K562 (cell line): ENCODE measurements around the gene UBN2. TPM values are rescaled to one million over a fixed set of nuclear protein-coding genes. Genes with fewer than 3 reads are reported as not detected.
A peak's percentile ranks its signal among the peaks of the same experiment; 100 is the strongest.

ENCODE experiments used
- CCNT2 ChIP-seq: IDR thresholded peaks from 2 replicates; pipeline ENCODE4 v1.6.1; 2011; ENCODE audit warnings: borderline replicate concordance, low read depth, mild to moderate bottlenecking, moderate library complexity, mixed read lengths, low read length; ENCODE audit not compliant: insufficient read length; ENCODE audit errors: extremely low read depth
- CXXC5 ChIP-seq: fragments of 250-450 bp; sonication (Bioruptor Pico); IDR thresholded peaks from 2 replicates; pipeline ENCODE4 v1.8.0; 2022; ENCODE audit warnings: inconsistent platforms, mild to moderate bottlenecking, moderate library complexity
- FOSL1 ChIP-seq: fragments of 200-800 bp; sonication (Bioruptor generic); conservative IDR thresholded peaks from 2 replicates; pipeline ENCODE4 v1.6.1; 2016; ENCODE audit warnings: missing genetic modification characterization, missing compliant biosample characterization
- MLLT1 ChIP-seq, 2 experiments: fragments of 450-650 bp; IDR thresholded peaks; 2 replicates each; pipeline ENCODE4 v1.6.1; 2016
- PHF8 ChIP-seq: fragments of 200-600 bp; sonication (generic); IDR thresholded peaks from 2 replicates; pipeline ENCODE4 v1.6.1; 2012; ENCODE audit warnings: mixed run types, mild to moderate bottlenecking, inconsistent platforms, low read length, moderate library complexity, borderline replicate concordance
- RB1 ChIP-seq: fragments of 450-650 bp; IDR thresholded peaks from 2 replicates; pipeline ENCODE4 v1.6.1; 2017; ENCODE audit warnings: low read depth, mild to moderate bottlenecking
- polyA plus RNA-seq, 8 experiments: library from polyadenylated mRNA; depleted of rRNA in 4 of 8; stranded (reverse) in 5 of 8; unstranded in 3 of 8; fragments of >200 nt; fragmentation: Nextera tagmentation in 2 of 8; fragmentation: Illumina TruSeq in 1 of 8; extraction: Ambion mirVana in 2 of 8; extraction: Trizol in 1 of 8; gene quantifications; 2 replicates each; pipeline versions ENCODE4 v1.2.1 to v1.2.3, GENCODE V29; 2011 to 2014; ENCODE audit warnings: inconsistent platforms in 1 of 8, missing spikeins in 1 of 8
- total RNA-seq, 7 experiments: library from RNA; depleted of rRNA in 6 of 7; stranded (reverse); fragments of >200 nt in 6 of 7; fragmentation: Illumina TruSeq in 2 of 7; extraction: Trizol in 2 of 7; gene quantifications; 2 replicates each; pipeline versions ENCODE4 v1.2.1 to v1.2.3, GENCODE V29; 2011 to 2021; ENCODE audit warnings: low replicate concordance in 1 of 7
- TF ChIP-seq, protein P1 (sequence below), 2 experiments: fragments of 450-650 bp in 1 of 2; sonication (generic) in 1 of 2; formaldehyde crosslinking in 1 of 2; IDR thresholded peaks; 2 replicates each; pipeline versions ENCODE4 v1.7.1 to v1.9.0; 2016 to 2022; ENCODE audit warnings: inconsistent platforms in 1 of 2, mild to moderate bottlenecking in 1 of 2, missing genetic modification reagents in 1 of 2

The UBN2 gene
- total and polyA plus RNA-seq, 9 of the 15 experiments (the other 6 are each of a cell fraction or from before 2014, with no cell fraction given), result 1.2 to 19.5 (median 9.9) TPM

DNA sequence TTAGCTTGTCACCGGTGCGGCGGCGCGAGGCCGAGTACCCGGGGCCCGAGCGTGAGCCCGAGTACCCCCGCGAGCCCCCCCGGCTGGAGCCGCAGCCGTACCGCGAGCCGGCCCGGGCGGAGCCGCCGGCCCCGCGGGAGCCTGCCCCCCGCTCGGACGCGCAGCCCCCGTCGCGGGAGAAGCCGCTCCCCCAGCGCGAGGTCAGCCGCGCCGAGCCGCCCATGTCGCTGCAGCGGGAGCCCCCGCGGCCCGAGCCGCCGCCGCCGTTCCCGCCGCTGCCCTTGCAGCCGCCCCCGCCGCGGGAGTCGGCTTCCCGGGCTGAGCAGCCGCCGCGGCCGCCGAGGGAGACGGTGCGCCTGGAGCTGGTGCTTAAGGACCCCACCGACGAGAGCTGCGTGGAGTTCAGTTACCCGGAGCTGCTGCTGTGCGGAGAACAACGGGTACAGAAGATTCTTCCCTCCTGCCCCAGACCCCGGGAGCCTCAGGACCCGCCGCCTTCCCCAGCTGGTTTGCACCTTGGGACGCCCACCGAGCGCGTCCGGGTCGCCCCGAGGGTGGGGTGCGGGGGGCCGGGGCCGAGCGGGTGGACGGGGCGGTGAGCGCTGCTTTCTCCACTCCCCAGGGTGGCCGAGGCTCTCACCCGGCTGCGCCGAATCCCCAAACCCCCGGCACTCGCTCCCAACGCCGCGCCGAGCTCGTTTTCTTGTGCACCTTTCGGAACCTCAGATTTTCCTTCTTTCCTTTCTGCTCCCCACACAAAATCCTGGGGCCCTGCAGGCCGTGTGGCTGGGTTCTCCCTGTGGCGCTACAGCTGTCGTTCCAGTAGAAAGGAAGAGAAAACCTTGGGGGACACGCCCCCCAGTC, 708 bp downstream of the UBN2 start (continued):
- TF ChIP-seq FOSL1 (no peak), PHF8 (0 out of 2 replicates have a peak, but pooled peaks have one; percentile 28), CCNT2 (peak; percentile 48), MLLT1 (IDR thresholded peaks at IDR 0.05) (no peak), RB1 (peak; percentile 37; the same call in 1 of the 2 replicates), CXXC5 (CRISPR knock-in tag) (peak; percentile 16)
- TF ChIP-seq, protein P1, sequence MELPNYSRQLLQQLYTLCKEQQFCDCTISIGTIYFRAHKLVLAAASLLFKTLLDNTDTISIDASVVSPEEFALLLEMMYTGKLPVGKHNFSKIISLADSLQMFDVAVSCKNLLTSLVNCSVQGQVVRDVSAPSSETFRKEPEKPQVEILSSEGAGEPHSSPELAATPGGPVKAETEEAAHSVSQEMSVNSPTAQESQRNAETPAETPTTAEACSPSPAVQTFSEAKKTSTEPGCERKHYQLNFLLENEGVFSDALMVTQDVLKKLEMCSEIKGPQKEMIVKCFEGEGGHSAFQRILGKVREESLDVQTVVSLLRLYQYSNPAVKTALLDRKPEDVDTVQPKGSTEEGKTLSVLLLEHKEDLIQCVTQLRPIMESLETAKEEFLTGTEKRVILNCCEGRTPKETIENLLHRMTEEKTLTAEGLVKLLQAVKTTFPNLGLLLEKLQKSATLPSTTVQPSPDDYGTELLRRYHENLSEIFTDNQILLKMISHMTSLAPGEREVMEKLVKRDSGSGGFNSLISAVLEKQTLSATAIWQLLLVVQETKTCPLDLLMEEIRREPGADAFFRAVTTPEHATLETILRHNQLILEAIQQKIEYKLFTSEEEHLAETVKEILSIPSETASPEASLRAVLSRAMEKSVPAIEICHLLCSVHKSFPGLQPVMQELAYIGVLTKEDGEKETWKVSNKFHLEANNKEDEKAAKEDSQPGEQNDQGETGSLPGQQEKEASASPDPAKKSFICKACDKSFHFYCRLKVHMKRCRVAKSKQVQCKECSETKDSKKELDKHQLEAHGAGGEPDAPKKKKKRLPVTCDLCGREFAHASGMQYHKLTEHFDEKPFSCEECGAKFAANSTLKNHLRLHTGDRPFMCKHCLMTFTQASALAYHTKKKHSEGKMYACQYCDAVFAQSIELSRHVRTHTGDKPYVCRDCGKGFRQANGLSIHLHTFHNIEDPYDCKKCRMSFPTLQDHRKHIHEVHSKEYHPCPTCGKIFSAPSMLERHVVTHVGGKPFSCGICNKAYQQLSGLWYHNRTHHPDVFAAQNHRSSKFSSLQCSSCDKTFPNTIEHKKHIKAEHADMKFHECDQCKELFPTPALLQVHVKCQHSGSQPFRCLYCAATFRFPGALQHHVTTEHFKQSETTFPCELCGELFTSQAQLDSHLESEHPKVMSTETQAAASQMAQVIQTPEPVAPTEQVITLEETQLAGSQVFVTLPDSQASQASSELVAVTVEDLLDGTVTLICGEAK (IDR thresholded peaks at IDR 0.05), result 0 out of 2 replicates have a peak, but pooled peaks have one; percentile 31
- TF ChIP-seq, protein P1 (CRISPR knock-in tag; IDR thresholded peaks at IDR 0.05), result no peak
